H9 (cell line): ENCODE results near the gene AANAT. TPM values are rescaled to one million over a fixed set of nuclear protein-coding genes. Genes with fewer than 3 reads are reported as not detected.

Source experiments
- DNase-seq: peaks from one replicate; pipeline ENCODE4 v3.0.0-alpha.2; 2017
- H2AFZ ChIP-seq: one replicate; pipeline ENCODE4 v1.6.1; 2013; ENCODE audit warnings: mild to moderate bottlenecking, low read length, control low read depth, moderate library complexity
- H2AK5ac ChIP-seq: 2 replicates; pipeline ENCODE4 v1.6.1; 2013; ENCODE audit warnings: low read length, control low read depth, mixed read lengths; ENCODE audit not compliant: insufficient read length
- H2BK120ac ChIP-seq: one replicate; pipeline ENCODE4 v1.6.1; 2013; ENCODE audit warnings: low read depth, mild to moderate bottlenecking, low read length, control low read depth, inconsistent platforms; ENCODE audit not compliant: poor library complexity, severe bottlenecking
- H2BK12ac ChIP-seq: 2 replicates; pipeline ENCODE4 v1.6.1; 2013; ENCODE audit warnings: low read length, control low read depth, mixed read lengths, low read depth; ENCODE audit not compliant: insufficient read length
- H2BK15ac ChIP-seq: 2 replicates; pipeline ENCODE4 v1.6.1; 2013; ENCODE audit warnings: low read depth, low read length, control low read depth
- H2BK20ac ChIP-seq: one replicate; pipeline ENCODE4 v1.6.1; 2013; ENCODE audit warnings: low read depth, mild to moderate bottlenecking, low read length, control low read depth, inconsistent platforms; ENCODE audit not compliant: poor library complexity, severe bottlenecking
- H2BK5ac ChIP-seq: 2 replicates; pipeline ENCODE4 v1.6.1; 2013; ENCODE audit warnings: low read length, control low read depth, mixed read lengths; ENCODE audit not compliant: insufficient read length
- H3K14ac ChIP-seq: 2 replicates; pipeline ENCODE4 v1.6.1; 2013; ENCODE audit warnings: low read length, control low read depth; ENCODE audit not compliant: insufficient read depth
- H3K18ac ChIP-seq: 2 replicates; pipeline ENCODE4 v1.6.1; 2013; ENCODE audit warnings: low read depth, mild to moderate bottlenecking, mixed read lengths, low read length, control low read depth; ENCODE audit not compliant: insufficient read length
- H3K23ac ChIP-seq: 2 replicates; pipeline ENCODE4 v1.6.1; 2013; ENCODE audit warnings: low read length, control low read depth, mixed read lengths, low read depth; ENCODE audit not compliant: insufficient read length
- H3K23me2 ChIP-seq: 2 replicates; pipeline ENCODE4 v1.6.1; 2013; ENCODE audit warnings: low read depth, mild to moderate bottlenecking, mixed read lengths, low read length, control low read depth; ENCODE audit not compliant: insufficient read length, poor library complexity, severe bottlenecking
- H3K27ac ChIP-seq: 2 replicates; pipeline ENCODE4 v1.5.1; 2013; ENCODE audit warnings: low read length, control low read depth, mixed read lengths, low read depth; ENCODE audit not compliant: insufficient read length
- H3K27me3 ChIP-seq: 2 replicates; pipeline ENCODE4 v1.6.1; 2013; ENCODE audit warnings: low read length, control low read depth, inconsistent platforms; ENCODE audit not compliant: insufficient read depth
- H3K4ac ChIP-seq: 2 replicates; pipeline ENCODE4 v1.6.1; 2013; ENCODE audit warnings: low read depth, mild to moderate bottlenecking, control low read depth, inconsistent platforms, low read length, moderate library complexity
- H3K4me1 ChIP-seq: 2 replicates; pipeline ENCODE4 v1.6.1; 2013; ENCODE audit warnings: low read length, control low read depth, inconsistent platforms; ENCODE audit not compliant: insufficient read depth
- H3K4me2 ChIP-seq: 2 replicates; pipeline ENCODE4 v1.6.1; 2013; ENCODE audit warnings: low read length, control low read depth, mixed read lengths; ENCODE audit not compliant: insufficient read length, insufficient read depth
- H3K56ac ChIP-seq: 2 replicates; pipeline ENCODE4 v1.6.1; 2013; ENCODE audit warnings: low read depth, mild to moderate bottlenecking, mixed read lengths, low read length, control low read depth; ENCODE audit not compliant: insufficient read length
- H3K79me1 ChIP-seq: 2 replicates; pipeline ENCODE4 v1.6.1; 2013; ENCODE audit warnings: low read depth, mild to moderate bottlenecking, moderate library complexity, low read length, control low read depth, inconsistent platforms; ENCODE audit not compliant: insufficient read depth, poor library complexity, severe bottlenecking
- H3K79me2 ChIP-seq: 2 replicates; pipeline ENCODE4 v1.6.1; 2013; ENCODE audit warnings: low read length, control low read depth, inconsistent platforms; ENCODE audit not compliant: insufficient read depth
- H3K9ac ChIP-seq: 2 replicates; pipeline ENCODE4 v1.6.1; 2013; ENCODE audit warnings: low read length, control low read depth, mixed read lengths; ENCODE audit not compliant: insufficient read length; ENCODE audit errors: extremely low read depth
- H3K9me3 ChIP-seq: one replicate; pipeline ENCODE4 v1.6.1; 2013; ENCODE audit warnings: low read depth, low read length, inconsistent platforms; ENCODE audit not compliant: control insufficient read depth
- H3T11ph ChIP-seq: one replicate; pipeline ENCODE4 v1.6.1; 2013; ENCODE audit warnings: mild to moderate bottlenecking, low read length, control low read depth, inconsistent platforms
- H4K20me1 ChIP-seq: one replicate; pipeline ENCODE4 v1.6.1; 2013; ENCODE audit not compliant: control insufficient read depth, insufficient read length, insufficient read depth
- H4K5ac ChIP-seq: 2 replicates; pipeline ENCODE4 v1.6.1; 2013; ENCODE audit warnings: low read depth, mild to moderate bottlenecking, mixed read lengths, low read length, control low read depth; ENCODE audit not compliant: insufficient read length
- H4K8ac ChIP-seq: replicated peaks from 2 replicates; pipeline ENCODE4 v1.6.1; 2013; ENCODE audit warnings: low read length, control low read depth, mixed read lengths, low read depth; ENCODE audit not compliant: insufficient read length
- H4K91ac ChIP-seq: 2 replicates; pipeline ENCODE4 v1.6.1; 2013; ENCODE audit warnings: low read depth, mild to moderate bottlenecking, moderate library complexity, mixed read lengths, low read length, control low read depth; ENCODE audit not compliant: insufficient read length
- H3K27ac Mint-ChIP-seq, 3 experiments: 2 replicates in 2 of 3; 3 replicates in 1 of 3; pipeline ENCODE4 v1.8.0; 2020 to 2021; ENCODE audit warnings: mixed read lengths in 3 of 3, mild to moderate bottlenecking in 1 of 3, moderate library complexity in 1 of 3
- H3K27me3 Mint-ChIP-seq: 2 replicates; pipeline ENCODE4 v1.8.0; 2021; ENCODE audit warnings: low read depth, mild to moderate bottlenecking, moderate library complexity, mixed read lengths
- H3K36me3 Mint-ChIP-seq, 3 experiments: 2 replicates in 2 of 3; 3 replicates in 1 of 3; pipeline ENCODE4 v1.8.0; 2020 to 2021; ENCODE audit warnings: low read depth in 3 of 3, mixed read lengths in 3 of 3; ENCODE audit not compliant: insufficient read depth in 1 of 3
- H3K4me1 Mint-ChIP-seq, 2 experiments: 2 replicates each; pipeline ENCODE4 v1.8.0; 2020; ENCODE audit warnings: mixed read lengths in 2 of 2
- H3K4me3 Mint-ChIP-seq, 2 experiments: 2 replicates in 1 of 2; 3 replicates in 1 of 2; pipeline ENCODE4 v1.8.0; 2020 to 2021; ENCODE audit warnings: mild to moderate bottlenecking in 2 of 2, mixed read lengths in 2 of 2, moderate library complexity in 1 of 2
- H3K9me3 Mint-ChIP-seq, 2 experiments: 2 replicates in 1 of 2; 3 replicates in 1 of 2; pipeline ENCODE4 v1.8.0; 2020; ENCODE audit warnings: mild to moderate bottlenecking in 2 of 2, mixed read lengths in 2 of 2, moderate library complexity in 1 of 2
- CTCF ChIP-seq: fragments of 200-600 bp; sonication (generic); conservative IDR thresholded peaks from 3 replicates; pipeline ENCODE4 v1.8.0; 2021; ENCODE audit warnings: antibody characterized with exemption, mild to moderate bottlenecking
- WGBS: extraction: QIAGEN DNeasy Blood & Tissue Kit; methylation state at CpG from one replicate; pipeline ENCODE4 v1.1.7; 2013; ENCODE audit warnings: missing lambda C conversion rate, low lambda C conversion rate, mixed read lengths; ENCODE audit not compliant: insufficient read length; ENCODE audit errors: extremely low coverage; 5-methylcytosine and 5-hydroxymethylcytosine counted together
- total RNA-seq: library from RNA; stranded (reverse); gene quantifications from 2 replicates; pipeline ENCODE4 v1.2.1, GENCODE V29; 2021

Gene AANAT
- total RNA-seq, 1 experiment from 2014 or later: 0.55 TPM

- Histone ChIP-seq H3K9ac (no peak overlapping the region), H3K14ac (no peak overlapping the region), H2AFZ (no peak overlapping the region), H2BK20ac (no peak overlapping the region), H3T11ph (no peak overlapping the region), H3K23ac (no peak overlapping the region), H2BK15ac (no peak overlapping the region), H4K8ac (no peak overlapping the region), H3K79me2 (peaks cover 47% of the 10 kb centered on the region; the same call in 1 of the 2 replicates), H4K91ac (no peak overlapping the region), H2BK12ac (no peak overlapping the region), H3K56ac (no peak overlapping the region), H2BK120ac (no peak overlapping the region), H4K20me1 (no peaks in the 10 kb centered on the region), H3K4ac (no peak overlapping the region), H3K27me3 (no peaks in the 10 kb centered on the region), H3K79me1 (peaks cover 4% of the 10 kb centered on the region), H2AK5ac (no peak overlapping the region), H3K4me1 (peaks cover 53% of the 10 kb centered on the region), H3K4me2 (no peak overlapping the region), H3K9me3 (no peaks in the 10 kb centered on the region), H4K5ac (no peak overlapping the region), H2BK5ac (no peak overlapping the region), H3K23me2 (no peaks in the 10 kb centered on the region), H3K27ac (peak overlapping the region; percentile 14), H3K18ac (no peak overlapping the region)
- no CpG with 5 or more reads among the region's 10 CpGs for WGBS
- DNase-seq: no peak
- Mint-ChIP-seq H3K4me3 (peak overlapping the region; percentile 7 to 51; a peak in 4 of 5 replicates), H3K36me3 (peaks cover 0 to 4% (median 0%) of the 10 kb centered on the region in 3 experiments; a peak in 2 of 7 replicates), H3K27ac (peak overlapping the region; percentile 38 to 97 (median 84); a peak in 6 of 7 replicates), H3K4me1 (peaks cover 82 to 90% of the 10 kb centered on the region in 2 experiments), H3K27me3 (no peaks in the 10 kb centered on the region), H3K9me3 (no peaks in the 10 kb centered on the region; a peak in 1 of 5 replicates)
- no peak for TF ChIP-seq CTCF
These were observed 21.5 kb upstream of the AANAT start for GRCh38 chr17:76445697-76446448.
